Measurements from ENCODE around the gene RANBP17.

- TF ChIP-seq CTCF (IDR thresholded peaks at IDR 0.05) (no peak), POLR2A (IDR thresholded peaks at IDR 0.05) (no peak)
These were observed 40.5 kb upstream of the RANBP17 start for GRCh38 chr5:170821257-170821800.
